HepG2 (cell line): ENCODE measurements around the gene IKZF3. TPM values are rescaled to one million over a fixed set of nuclear protein-coding genes. Genes with fewer than 3 reads are reported as not detected.

Experiments used
- CC2D1A ChIP-seq: sonication (generic); formaldehyde crosslinking; IDR thresholded peaks from 2 replicates; pipeline ENCODE4 v1.8.1; 2023; ENCODE audit warnings: mild to moderate bottlenecking, missing genetic modification reagents
- DNMT3B ChIP-seq: conservative IDR thresholded peaks from 2 replicates; pipeline ENCODE4 v1.6.1; 2016; ENCODE audit warnings: missing biosample characterization, control low read depth
- E2F2 ChIP-seq: sonication (generic); formaldehyde crosslinking; IDR thresholded peaks from 2 replicates; pipeline ENCODE4 v1.4.0; 2020; ENCODE audit warnings: missing genetic modification reagents, borderline replicate concordance
- E2F5 ChIP-seq: sonication (generic); formaldehyde crosslinking; conservative IDR thresholded peaks from 2 replicates; pipeline ENCODE4 v1.4.0; 2020; ENCODE audit warnings: missing genetic modification reagents
- ELF4 ChIP-seq: sonication (generic); formaldehyde crosslinking; IDR thresholded peaks from 2 replicates; pipeline ENCODE4 v1.5.0; 2020; ENCODE audit warnings: missing genetic modification reagents, mild to moderate bottlenecking, moderate library complexity, borderline replicate concordance
- HOXA3 ChIP-seq: sonication (generic); formaldehyde crosslinking; IDR thresholded peaks from 2 replicates; pipeline ENCODE4 v1.5.0; 2020; ENCODE audit warnings: missing genetic modification reagents
- IRF9 ChIP-seq: sonication (generic); formaldehyde crosslinking; IDR thresholded peaks from 2 replicates; pipeline ENCODE4 v1.8.0; 2022; ENCODE audit warnings: missing genetic modification reagents, mild to moderate bottlenecking, borderline replicate concordance
- KDM6A ChIP-seq: IDR thresholded peaks from 2 replicates; pipeline ENCODE4 v1.6.1; 2016; ENCODE audit warnings: low read depth
- MAX ChIP-seq: IDR thresholded peaks from 2 replicates; pipeline ENCODE4 v1.6.1; 2012; ENCODE audit warnings: inconsistent platforms
- MIER3 ChIP-seq: IDR thresholded peaks from 2 replicates; pipeline ENCODE4 v1.6.1; 2016; ENCODE audit warnings: missing compliant biosample characterization, borderline replicate concordance
- MTERF4 ChIP-seq: sonication (generic); formaldehyde crosslinking; IDR thresholded peaks from 2 replicates; pipeline ENCODE4 v1.8.0; 2023; ENCODE audit warnings: mild to moderate bottlenecking, missing genetic modification reagents
- PBX3 ChIP-seq: sonication (generic); formaldehyde crosslinking; IDR thresholded peaks from 2 replicates; pipeline ENCODE4 v1.8.1; 2023; ENCODE audit warnings: missing genetic modification reagents, inconsistent platforms, borderline replicate concordance
- POLR2A ChIP-seq, 2 experiments: IDR thresholded peaks; 2 replicates each; pipeline ENCODE4 v1.6.1; 2011; ENCODE audit warnings: low read depth in 2 of 2, low read length in 2 of 2, mild to moderate bottlenecking in 1 of 2, moderate library complexity in 1 of 2; ENCODE audit not compliant: insufficient read depth in 1 of 2
- SATB2 ChIP-seq: sonication (generic); formaldehyde crosslinking; IDR thresholded peaks from 2 replicates; pipeline ENCODE4 v1.5.0; 2020; ENCODE audit warnings: missing genetic modification reagents
- YEATS4 ChIP-seq: sonication (generic); formaldehyde crosslinking; IDR thresholded peaks from 2 replicates; pipeline ENCODE4 v1.4.0; 2020; ENCODE audit warnings: missing genetic modification reagents, borderline replicate concordance
- ZEB1 ChIP-seq: IDR thresholded peaks from 2 replicates; pipeline ENCODE4 v1.6.1; 2012; ENCODE audit warnings: mild to moderate bottlenecking, low read depth, inconsistent platforms; ENCODE audit not compliant: insufficient replicate concordance
- ZNF17 ChIP-seq: sonication (generic); formaldehyde crosslinking; IDR thresholded peaks from 2 replicates; pipeline ENCODE4 v1.5.0; 2020; ENCODE audit warnings: mild to moderate bottlenecking, missing genetic modification reagents
- ZNF343 ChIP-seq: sonication (generic); formaldehyde crosslinking; IDR thresholded peaks from 2 replicates; pipeline ENCODE4 v1.4.0; 2020; ENCODE audit warnings: mild to moderate bottlenecking, missing genetic modification reagents
- ZNF530 ChIP-seq: sonication (generic); formaldehyde crosslinking; IDR thresholded peaks from 2 replicates; pipeline ENCODE4 v1.5.0; 2020; ENCODE audit warnings: low read depth, mild to moderate bottlenecking, missing genetic modification reagents
- ZNF557 ChIP-seq: sonication (generic); formaldehyde crosslinking; IDR thresholded peaks from 2 replicates; pipeline ENCODE4 v1.4.0; 2020; ENCODE audit warnings: missing genetic modification reagents
- ZNF570 ChIP-seq: sonication (generic); formaldehyde crosslinking; IDR thresholded peaks from 2 replicates; pipeline ENCODE4 v1.4.0; 2020; ENCODE audit warnings: mild to moderate bottlenecking, missing genetic modification reagents, borderline replicate concordance
- ZNF740 ChIP-seq: sonication (generic); formaldehyde crosslinking; IDR thresholded peaks from 2 replicates; pipeline ENCODE4 v1.4.0; 2020; ENCODE audit warnings: missing genetic modification reagents
- ZNF781 ChIP-seq: sonication (generic); formaldehyde crosslinking; IDR thresholded peaks from 2 replicates; pipeline ENCODE4 v1.5.1; 2020; ENCODE audit warnings: borderline replicate concordance, mild to moderate bottlenecking, missing genetic modification reagents; ENCODE audit errors: not compliant biosample characterization
- ZNF792 ChIP-seq: IDR thresholded peaks from 2 replicates; pipeline ENCODE4 v1.6.1; 2016
- polyA plus RNA-seq, 8 experiments: library from polyadenylated mRNA; depleted of rRNA in 3 of 8; stranded (reverse) in 7 of 8; unstranded in 1 of 8; fragments of >200 nt; fragmentation: Illumina TruSeq in 4 of 8; extraction: Trizol in 4 of 8; gene quantifications; 2 replicates each; pipeline versions ENCODE4 v1.2.1 to v1.2.3, GENCODE V29; 2011 to 2016; ENCODE audit warnings: low read depth in 4 of 8, missing spikeins in 1 of 8, mixed read lengths in 1 of 8; ENCODE audit not compliant: insufficient read depth in 1 of 8
- total RNA-seq, 5 experiments: library from RNA; depleted of rRNA; stranded (reverse); fragments of >200 nt; fragmentation: Illumina TruSeq; extraction: Trizol; gene quantifications; 2 replicates each; pipeline ENCODE4 v1.2.3, GENCODE V29; 2016; ENCODE audit warnings: low read depth in 1 of 5

IKZF3 gene
- total and polyA plus RNA-seq, 2 of the 13 experiments (the other 11 are each of a cell fraction or from before 2014, with no cell fraction given), result not detected

- TF ChIP-seq ZEB1 (no peak), E2F2 (CRISPR knock-in tag) (peak; percentile 96; the same call in 1 of the 2 replicates), DNMT3B (CRISPR knock-in tag) (peak; percentile 98), ZNF740 (CRISPR knock-in tag) (0 out of 2 replicates have a peak, but pooled peaks have one; percentile 63), ZNF530 (0 out of 2 replicates have a peak, but pooled peaks have one; percentile 87), KDM6A (CRISPR knock-in tag) (no peak), HOXA3 (peak; percentile 91), CC2D1A (CRISPR knock-in tag) (no peak), MTERF4 (CRISPR knock-in tag) (peak; percentile 93), MIER3 (CRISPR knock-in tag) (0 out of 2 replicates have a peak, but pooled peaks have one; percentile 54), E2F5 (CRISPR knock-in tag) (peak; percentile 90), ZNF17 (CRISPR knock-in tag) (no peak), POLR2A (IDR thresholded peaks at IDR 0.05; ENCODE audit: insufficient read depth in 1 of 2, low read depth in 2 of 2, low read length in 2 of 2) (no peak), SATB2 (peak; percentile 97), ZNF792 (CRISPR knock-in tag) (peak; percentile 97), ZNF343 (CRISPR knock-in tag) (peak; percentile 79; the same call in 1 of the 2 replicates), ZNF781 (peak; percentile 96), ZNF570 (0 out of 2 replicates have a peak, but pooled peaks have one; percentile 74), PBX3 (CRISPR knock-in tag) (peak; percentile 89; the same call in 1 of the 2 replicates), ELF4 (no peak), ZNF557 (peak; percentile 98), YEATS4 (CRISPR knock-in tag) (peak; percentile 65), MAX (peak; percentile 100), IRF9 (CRISPR knock-in tag) (peak; percentile 99)
Observed at GRCh38 chr17:39863918-39864746, at the start of gene IKZF3 (continued).
